Fibroblast of skin of left biceps (primary cell): ENCODE measurements around the gene RNF146.
"Not testable (repeated sequence)": the region's sequence is repeated elsewhere in the genome, so short reads cannot be mapped to it uniquely, and the experiment has no call there.

ENCODE experiments used
- DNase-seq, 2 experiments: peaks; one replicate each; pipeline ENCODE4 v3.0.0-alpha.2; 2013; ENCODE audit warnings: low read depth in 2 of 2

The RNF146 gene, protein sequence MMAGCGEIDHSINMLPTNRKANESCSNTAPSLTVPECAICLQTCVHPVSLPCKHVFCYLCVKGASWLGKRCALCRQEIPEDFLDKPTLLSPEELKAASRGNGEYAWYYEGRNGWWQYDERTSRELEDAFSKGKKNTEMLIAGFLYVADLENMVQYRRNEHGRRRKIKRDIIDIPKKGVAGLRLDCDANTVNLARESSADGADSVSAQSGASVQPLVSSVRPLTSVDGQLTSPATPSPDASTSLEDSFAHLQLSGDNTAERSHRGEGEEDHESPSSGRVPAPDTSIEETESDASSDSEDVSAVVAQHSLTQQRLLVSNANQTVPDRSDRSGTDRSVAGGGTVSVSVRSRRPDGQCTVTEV

DNA sequence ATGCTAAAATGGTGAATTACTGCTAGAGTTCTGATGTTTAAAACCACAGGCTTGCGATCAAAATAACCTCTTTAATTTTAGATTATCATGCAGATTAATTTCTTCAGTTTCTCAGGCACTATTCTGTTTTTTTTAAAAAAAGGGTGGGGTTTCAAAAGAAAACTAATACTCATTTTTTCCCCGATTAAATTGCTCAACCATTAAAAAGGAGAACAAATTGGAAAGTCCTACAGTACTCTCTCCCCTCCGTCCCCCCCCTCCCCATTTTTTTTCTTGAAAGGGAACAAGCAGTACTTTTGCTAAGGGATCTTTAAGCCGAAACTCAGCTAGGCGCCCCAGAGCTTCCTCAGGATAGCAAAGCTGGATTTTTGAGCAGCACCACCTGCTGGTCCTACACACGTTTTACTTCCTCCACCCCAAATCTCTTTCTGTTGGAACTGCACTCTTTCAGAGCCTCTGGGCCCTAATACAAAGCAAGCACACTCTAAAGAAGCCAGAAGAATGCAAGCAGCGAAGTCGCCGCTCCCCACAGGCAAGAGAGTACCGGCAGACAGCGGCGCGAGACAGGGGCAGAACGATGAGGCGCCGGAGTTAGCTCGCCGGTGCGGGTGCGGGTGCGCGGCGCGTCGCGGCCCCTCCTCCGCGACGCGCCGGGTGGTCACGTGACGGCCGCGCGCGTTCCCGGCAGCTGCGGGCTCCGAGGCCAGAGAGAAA lies at the start of gene RNF146:
RNF146 (plus strand) TSS at position 687 of the 714 bp plus-strand sequence. CDS start 13,475 bp downstream, outside the sequence.
- DNase-seq = peak; percentile 57 to 60

DNA sequence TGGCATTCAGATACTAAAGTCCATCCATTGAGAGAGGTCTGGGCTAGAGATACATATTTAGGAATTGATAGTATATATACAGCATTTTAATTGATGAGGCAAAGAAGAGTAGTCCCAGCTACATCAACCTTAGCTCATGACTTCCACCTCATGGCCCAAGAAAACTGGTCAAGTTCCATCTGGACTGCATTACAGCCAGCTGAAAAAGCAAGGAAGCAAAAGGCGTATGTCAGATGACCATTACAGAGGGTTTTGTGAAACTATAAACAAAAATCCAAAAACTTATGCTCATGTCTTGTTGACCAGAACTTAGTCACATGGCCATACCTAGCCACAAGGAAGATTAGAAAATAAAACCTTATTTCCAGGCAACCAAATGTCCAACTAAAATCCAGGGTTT lies 46.8 kb upstream of the RNF146 start:
- DNase-seq = no peak

DNA sequence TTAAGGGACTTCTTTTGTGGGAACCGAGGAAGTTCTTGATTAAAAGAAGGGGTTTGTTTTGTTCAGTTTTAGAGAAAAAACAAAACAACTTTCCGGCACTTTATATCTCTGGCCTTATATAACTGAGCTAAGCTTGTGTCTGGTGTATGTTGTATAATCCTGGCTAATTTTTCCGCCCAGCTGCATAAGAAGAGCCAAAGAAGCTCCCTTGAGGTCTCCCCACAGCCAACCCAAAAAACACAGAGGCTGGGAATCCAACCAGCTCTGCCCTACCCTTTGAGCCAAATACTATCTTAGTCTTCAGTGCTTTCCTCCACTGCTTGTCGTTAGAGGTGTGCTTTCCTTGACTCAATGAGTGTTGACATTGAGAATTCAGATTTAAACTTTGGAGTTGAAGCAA lies 45.5 kb upstream of the RNF146 start:
- no peak for DNase-seq

DNA sequence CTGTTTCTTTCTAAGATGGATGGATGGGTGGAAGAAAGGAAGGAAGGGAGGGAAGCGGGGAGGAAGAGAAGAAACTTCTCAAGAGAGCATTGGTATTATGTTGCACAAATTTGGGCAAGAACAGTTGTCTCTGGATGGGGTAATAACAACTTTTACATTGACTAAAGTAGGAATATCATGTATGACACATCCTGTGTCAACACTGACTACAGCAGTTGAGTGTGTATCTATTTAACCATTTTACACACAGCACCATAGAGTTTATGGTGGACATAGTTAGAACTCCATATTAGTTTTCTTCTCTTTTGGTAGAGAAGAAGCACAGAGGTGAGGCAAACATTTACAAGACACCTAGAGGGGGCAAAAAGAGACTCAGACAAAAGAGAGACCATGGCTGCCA lies 44.2 kb upstream of the RNF146 start:
- no peak for DNase-seq

DNA sequence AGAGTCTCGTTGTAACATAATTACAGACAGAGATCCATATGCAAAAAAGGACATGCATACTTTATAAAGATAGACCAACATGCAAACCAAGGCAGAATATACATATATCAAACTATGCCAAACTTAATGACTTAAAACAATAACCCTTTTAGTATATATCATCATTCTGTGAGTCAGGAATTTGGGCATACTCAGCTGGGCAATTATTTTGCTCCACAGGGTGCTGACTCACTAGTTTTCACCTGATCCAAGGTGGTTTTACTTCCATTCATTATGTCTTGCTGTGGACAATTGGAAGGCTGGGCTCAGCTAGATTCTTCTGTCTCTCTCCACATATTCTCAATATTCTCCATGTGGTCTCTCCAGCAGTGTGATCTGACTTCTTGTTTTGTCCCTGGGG lies 41.2 kb upstream of the RNF146 start:
- no peak for DNase-seq

DNA sequence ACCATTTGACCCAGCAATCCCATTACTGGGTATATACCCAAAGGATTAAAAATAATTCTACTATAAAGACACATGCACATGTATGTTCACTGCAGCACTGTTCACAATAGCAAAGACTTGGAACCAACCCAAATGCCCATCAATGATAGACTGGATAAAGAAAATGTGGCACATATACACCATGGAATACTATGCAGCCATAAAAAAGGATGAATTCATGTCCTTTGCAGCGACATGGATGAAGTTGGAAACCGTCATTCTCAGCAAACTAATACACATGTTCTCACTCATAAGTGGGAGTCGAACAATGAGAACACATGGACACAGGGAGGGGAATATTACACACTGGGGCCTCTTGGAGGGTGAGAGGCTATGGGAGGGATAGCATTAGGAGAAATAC lies 32.8 kb upstream of the RNF146 start:
- not testable (repeated sequence) for DNase-seq

DNA sequence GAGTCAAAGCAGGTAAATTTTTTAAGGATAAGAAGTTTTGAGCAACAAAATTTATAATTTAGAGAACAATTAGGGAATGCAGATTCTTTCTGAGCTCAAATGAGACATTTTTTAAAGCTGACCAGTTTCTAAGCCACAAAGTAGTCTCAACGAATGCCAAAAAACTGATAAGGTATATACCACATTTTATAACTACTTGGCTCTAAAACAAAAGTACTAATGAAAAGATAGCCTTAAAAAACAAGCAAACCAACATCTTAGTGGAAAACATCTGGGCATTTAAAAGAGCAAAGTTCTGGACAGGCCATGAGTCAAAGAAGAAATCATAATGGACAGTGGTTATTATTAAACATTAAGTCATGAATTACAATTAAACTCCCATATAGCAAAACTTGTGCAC lies 23.2 kb upstream of the RNF146 start:
- DNase-seq = no peak

DNA sequence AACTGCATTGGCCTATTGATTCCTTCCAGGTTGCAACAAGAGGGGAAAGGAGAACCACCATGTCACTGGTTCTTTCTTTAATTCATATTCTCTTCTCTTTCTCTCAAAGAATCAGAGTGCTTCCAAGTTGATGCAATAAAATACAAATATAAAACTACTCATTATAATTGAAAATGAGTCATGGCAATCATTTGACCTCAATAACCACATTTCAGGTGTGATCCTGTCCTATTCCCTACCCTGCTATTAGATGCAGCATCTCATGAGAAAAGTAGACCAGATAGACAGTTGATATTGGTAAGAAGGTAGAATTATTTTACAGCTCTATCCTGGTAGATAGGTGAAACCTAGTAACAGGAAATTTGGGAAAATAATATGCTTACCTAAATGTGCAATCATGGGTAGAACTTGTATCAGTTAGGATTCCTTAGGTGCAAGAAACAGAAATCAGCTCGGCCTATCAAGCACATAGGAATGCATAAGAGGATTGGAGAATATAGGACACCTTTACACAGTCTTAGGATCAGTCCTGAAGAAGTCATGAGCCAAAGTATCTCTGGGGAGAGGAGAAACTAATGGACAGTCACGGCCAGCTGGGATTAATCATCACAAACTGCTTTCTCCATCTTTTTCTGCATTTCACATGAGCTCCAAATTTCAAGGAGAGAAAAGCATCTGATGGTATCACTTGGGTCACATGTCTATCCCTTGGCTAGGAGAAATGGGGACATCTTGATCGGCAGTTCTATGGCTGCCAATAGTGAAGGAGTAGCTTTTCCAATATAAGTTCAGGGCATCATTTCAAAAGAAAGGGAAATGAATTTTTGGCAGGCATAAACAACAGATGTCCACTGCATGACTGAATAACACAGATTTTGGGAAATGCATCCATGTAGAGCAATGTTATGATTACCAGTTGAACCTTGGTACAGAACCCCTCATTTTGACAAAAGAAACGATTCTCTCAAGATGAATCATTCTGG lies 19.3 kb upstream of the RNF146 start:
- DNase-seq = no peak

DNA sequence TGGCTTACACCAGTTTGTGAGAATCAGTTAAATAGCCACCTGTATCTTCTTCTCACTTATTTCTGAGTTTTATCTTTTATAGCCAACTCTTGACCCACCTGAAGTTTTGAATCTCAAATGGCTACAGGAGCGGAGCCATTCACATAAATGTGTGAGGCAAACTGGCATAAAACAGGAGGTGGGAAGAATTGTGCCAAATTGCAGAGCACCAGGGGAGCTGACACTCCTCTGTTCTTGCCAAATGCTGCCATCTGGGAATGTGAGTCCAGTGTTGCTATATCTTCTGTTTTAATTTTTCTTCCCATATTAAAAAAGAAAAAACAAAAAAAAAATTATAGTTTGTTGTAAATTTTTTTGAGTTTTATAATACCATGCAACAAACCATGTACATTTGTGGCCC lies 17.0 kb upstream of the RNF146 start:
- no peak for DNase-seq

DNA sequence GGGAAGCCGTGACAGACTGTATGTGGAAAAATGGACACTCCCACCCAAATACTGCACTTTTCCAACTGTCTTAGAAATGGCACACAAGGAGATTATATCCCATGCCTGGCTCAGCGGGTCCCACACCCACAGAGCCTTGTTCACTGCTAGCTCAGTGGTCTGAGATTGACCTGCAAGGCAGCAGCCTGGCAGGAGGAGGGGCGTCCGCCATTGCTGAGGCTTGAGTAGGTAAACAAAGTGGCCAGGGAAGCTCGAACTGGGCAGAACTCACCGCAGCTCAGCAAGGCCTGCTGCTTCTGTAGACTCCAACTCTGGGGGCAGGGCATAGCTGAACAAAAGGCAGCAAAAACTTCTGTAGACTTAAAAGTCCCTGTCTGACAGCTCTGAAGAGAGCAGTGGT lies 11.4 kb upstream of the RNF146 start:
- no peak for DNase-seq

DNA sequence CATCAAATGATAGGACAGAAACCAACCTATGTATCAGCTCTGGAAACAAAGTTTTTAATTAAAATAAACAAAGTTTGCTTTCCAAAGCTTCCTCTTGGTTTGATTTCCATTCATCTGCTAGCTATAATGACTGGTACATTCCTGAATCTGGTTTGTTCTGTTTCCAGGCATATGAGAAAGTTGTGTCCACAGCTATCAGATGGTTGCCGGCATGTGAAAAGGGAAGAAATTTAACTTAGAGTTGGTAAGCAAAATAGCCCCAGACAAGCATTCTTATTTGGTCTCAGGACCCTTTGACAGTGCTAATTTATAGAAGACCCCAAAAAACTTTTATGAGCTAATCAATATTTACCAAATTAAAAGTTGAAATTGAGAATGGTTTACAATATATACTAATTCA lies 3.8 kb upstream of the RNF146 start:
- no peak for DNase-seq

DNA sequence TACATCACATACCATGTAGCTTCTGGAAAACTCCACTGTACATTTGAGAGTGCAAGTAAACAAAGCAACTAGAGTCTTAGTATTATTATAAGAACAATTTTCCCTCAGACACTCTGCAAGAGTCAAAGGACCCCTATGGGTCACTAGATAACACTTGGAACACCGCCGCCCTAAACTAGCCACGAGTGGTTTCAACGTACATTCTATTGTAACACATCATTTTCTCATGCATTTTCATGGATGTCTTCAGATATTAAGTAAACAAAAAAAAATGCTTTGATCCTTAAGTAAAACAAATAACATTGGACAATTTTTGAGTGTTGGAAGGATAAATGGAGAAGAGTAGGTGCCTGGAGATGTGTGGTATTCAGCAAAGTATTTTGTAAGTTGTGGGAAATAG lies 3.2 kb upstream of the RNF146 start:
- no peak for DNase-seq

DNA sequence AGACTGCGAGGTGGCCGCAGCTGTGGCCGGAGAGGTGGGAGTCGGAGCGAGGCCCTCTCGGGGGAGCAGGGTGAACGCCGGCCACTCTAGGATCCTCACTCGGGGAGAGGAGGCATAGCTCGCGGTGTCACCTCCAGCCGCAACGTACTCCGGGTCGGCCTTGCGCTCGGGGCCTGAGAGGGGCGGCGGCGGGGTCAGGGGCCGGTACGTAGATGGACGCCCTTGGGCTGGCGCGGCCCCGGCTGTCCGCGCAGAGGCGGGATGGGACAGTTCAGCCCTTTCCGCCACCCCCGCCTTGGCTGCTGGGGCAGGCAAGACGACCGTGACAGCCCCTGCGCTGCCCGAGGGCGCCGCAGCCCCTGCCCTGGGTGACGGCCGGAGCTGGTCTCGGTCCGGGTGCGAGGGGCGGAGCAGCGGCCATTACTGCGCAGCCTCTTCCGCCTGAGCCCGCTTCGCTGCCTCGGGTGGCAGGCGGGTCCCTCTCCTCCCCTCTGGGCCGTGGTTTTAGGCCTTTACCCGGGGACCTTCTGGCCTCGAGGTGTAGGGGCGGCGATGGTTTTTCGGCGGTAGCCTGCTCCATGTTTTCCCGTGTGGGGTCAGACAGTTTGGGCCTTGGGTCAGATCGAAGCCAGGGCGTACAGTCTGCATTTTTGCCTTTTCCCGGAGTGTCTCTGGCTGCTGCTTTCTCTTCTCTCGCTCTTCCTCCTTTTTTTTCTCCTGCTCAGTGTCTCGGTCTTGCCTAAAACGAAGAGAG lies 405 bp downstream of the RNF146 start:
- DNase-seq = no peak

DNA sequence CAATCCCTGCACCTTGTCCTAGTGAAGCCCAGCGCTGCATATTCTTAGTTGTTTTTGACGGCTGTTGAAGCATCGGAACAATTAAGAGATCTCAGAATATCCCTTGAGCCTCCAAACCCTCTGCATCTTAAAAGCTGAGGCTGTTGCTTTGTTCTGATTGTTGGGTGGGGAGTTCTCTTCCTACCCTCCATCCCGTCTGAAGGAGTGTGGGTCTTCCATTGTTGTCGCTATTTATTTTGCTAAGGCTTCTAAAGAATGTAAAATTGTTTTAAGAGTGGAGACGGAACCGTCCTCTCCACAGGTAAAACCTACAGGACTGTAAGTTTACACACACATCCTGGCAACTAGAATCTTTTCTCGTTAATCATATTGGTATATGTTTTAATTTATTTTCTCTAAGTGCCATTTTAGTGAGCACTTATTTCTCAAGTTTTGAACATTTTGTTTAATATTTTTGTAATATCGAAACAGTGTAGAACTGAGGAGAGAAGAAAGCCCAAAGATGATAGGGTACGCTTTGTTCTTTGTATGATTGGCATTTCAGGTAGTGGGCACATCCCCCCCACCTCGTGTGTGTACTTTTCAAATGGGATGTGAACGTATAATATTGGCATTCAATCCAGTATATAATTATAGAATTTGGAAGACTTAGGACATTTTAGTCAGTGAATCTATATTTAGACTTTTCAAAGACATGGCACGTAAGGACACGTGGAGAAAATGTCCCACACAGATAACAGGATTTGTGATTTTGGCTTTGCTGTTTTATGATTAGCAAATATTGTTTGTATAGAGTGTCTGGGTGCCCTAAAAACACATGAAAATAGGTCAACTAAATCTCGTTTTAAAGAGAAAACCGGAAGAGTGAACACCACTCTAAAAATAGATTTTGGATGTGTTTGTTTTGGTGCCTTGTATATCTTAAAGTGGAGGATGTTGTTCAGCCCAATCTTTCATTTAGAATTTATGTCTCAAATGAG lies 1.3 kb downstream of the RNF146 start:
- no peak for DNase-seq

DNA sequence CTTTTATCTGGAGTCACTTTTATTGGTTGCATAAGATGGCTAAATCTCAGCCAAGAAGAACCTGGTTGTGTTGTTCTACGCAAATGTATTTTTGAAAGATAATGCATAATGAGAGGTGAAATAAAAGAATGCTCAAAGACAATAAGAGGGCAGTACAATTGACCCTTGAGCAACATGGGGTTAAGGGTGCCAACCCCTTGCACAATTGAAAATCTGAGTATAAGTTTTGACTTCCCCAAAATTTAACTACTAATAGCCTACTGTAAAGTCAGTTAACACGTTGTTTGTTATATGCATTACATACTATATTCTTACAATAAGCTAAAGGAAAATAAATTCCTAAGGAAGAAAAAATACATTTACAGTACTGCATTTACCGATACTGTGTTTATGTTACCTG lies 5.9 kb downstream of the RNF146 start:
- DNase-seq = no peak

DNA sequence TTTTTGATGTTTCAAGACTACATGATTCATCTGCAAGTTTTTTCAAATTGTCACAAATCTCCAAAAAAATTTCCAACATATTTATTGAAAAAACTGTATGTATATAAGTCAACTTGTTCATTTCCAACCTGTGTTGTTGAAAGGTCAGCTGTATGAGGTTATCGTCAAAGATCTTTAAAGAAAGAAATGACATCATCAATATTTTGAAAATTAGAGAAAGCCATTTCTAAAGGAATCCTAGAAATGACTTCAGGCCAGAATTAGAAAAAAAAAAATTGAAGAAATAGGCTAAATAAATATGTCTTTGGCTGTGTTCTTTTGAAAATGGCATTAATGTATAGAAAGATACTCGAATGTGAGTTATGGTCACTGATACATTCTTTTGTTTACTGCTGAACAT lies 6.8 kb downstream of the RNF146 start:
- DNase-seq = no peak

DNA sequence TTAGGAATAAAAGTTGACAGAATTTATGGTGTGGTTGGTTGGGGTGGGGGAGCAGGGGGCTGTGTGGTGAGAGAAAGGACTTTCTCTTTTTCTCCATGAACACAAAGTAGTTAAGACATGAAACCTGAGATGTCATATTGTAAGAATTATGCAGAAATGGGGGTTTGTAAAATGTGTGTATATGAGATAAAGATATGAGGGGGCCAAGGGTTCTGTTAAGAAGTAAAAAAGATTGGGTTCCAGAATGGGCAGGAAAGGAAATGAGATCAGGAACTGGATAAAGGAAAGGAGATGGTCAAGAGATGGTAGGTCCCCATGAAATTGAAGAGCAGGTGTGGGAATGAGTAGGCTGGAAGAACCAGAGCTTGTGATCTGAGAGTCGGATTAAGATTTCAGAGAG lies 9.7 kb downstream of the RNF146 start:
- DNase-seq = no peak

DNA sequence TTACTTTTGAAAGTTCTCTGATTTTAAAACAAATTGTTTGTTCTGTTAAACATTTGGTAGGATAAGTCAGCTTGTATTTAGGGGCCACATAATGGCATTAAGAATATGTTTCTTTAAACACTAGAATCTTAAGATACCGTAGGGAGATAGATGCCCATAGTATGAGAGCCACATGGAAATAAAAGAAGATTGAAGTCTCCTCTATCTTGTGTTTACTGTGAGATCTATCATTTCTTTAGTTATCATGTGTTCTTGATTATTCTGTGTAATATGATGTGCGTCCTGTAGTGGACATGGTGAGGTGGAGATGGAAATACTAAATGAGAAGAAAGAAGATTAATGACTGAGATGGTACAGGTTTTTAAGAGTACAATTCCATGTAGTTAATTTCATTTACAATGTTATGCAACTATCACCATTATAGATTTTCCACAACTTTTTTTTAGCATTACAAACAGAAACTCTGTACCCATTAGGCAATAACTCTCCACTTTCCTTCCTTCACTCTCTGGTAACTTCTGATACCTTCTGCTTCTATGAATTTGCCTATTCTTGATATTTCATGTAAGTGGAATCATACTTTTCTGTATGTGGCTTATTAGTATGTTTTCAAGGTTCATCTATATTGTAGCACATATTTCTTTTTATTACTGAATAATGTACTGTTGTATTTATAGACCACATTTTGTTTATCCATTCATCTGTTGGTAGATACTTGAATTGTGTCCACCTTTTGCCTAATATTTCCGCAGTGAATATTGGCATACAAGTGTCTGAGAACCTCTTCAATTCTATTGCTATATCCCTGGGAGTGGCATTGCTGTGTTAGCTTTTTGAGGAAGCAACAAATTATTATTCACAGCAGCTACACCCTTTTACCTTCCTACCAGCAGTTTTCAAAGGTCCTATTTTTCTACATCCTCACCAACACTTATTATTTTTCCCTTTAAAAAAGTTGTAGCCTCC lies 11.5 kb downstream of the RNF146 start:
- no peak for DNase-seq

DNA sequence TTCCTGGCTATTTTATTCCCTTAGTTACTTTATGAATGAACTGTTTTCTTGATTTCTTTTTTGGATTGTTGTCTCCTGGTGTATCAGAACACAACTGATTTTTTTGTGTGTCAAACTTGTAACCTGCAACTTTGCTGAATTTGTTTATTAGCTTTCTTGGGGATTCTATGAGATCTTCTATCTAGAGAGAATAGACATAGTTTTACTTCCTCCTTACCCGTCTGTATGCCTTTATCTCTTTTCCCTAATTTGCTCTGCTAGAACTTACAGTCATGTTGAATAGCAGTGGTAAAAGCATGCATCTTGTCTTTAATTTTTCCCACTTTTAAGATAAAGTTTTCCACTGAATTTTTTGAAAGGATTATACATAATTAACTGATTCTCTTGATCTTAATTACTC lies 13.2 kb downstream of the RNF146 start:
- no peak for DNase-seq
